BLaER1 (cell line): ENCODE measurements around the gene CARMIL3.

ENCODE experiments used
- H3K27ac ChIP-seq: shearing (Covaris generic); formaldehyde crosslinking; 2 replicates; pipeline ENCODE4 v1.8.1; 2022
- H3K27me3 ChIP-seq: shearing (Covaris generic); formaldehyde crosslinking; 2 replicates; pipeline ENCODE4 v1.8.1; 2022
- H3K36me3 ChIP-seq: shearing (Covaris generic); formaldehyde crosslinking; 2 replicates; pipeline ENCODE4 v1.8.1; 2022
- H3K4me1 ChIP-seq: shearing (Covaris generic); formaldehyde crosslinking; 2 replicates; pipeline ENCODE4 v1.8.1; 2022
- H3K4me2 ChIP-seq: shearing (Covaris generic); formaldehyde crosslinking; 2 replicates; pipeline ENCODE4 v1.8.1; 2022
- H3K4me3 ChIP-seq: shearing (Covaris generic); formaldehyde crosslinking; 2 replicates; pipeline ENCODE4 v1.8.1; 2022
- H3K9ac ChIP-seq: shearing (Covaris generic); formaldehyde crosslinking; 2 replicates; pipeline ENCODE4 v1.8.1; 2022
- H3K9me3 ChIP-seq: shearing (Covaris generic); formaldehyde crosslinking; 2 replicates; pipeline ENCODE4 v1.8.1; 2022
- H4K20me1 ChIP-seq: shearing (Covaris generic); formaldehyde crosslinking; 2 replicates; pipeline ENCODE4 v1.8.1; 2022
- Cebpa-rat ChIP-seq: shearing (Covaris generic); IDR thresholded peaks from 2 replicates; pipeline ENCODE4 v1.8.1; 2022

Gene CARMIL3

GRCh38 chr14:24064856-24065255, 13.0 kb downstream of the CARMIL3 start:
- Histone ChIP-seq H3K36me3 (no peaks in the 10 kb centered on the region), H3K4me1 (peaks cover 23% of the 10 kb centered on the region), H3K27me3 (no peaks in the 10 kb centered on the region), H3K27ac (no peak overlapping the region), H3K4me2 (no peak overlapping the region), H4K20me1 (no peaks in the 10 kb centered on the region), H3K4me3 (no peak overlapping the region), H3K9ac (no peak overlapping the region), H3K9me3 (no peaks in the 10 kb centered on the region)
- TF ChIP-seq Cebpa-rat: no peak

GRCh38 chr14:24065408-24065807, 13.6 kb downstream of the CARMIL3 start:
- no peak overlapping the region for H3K27ac ChIP-seq
- H3K4me1 ChIP-seq: peaks cover 23% of the 10 kb centered on the region
- no peak overlapping the region for H3K4me3 ChIP-seq
- no peak overlapping the region for H3K9ac ChIP-seq
- no peaks in the 10 kb centered on the region for H4K20me1 ChIP-seq
- no peaks in the 10 kb centered on the region for H3K9me3 ChIP-seq
- H3K4me2 ChIP-seq: no peak overlapping the region
- no peak for TF ChIP-seq Cebpa-rat
- H3K27me3 ChIP-seq: no peaks in the 10 kb centered on the region
- H3K36me3 ChIP-seq: no peaks in the 10 kb centered on the region

- no peak overlapping the region for H3K27ac ChIP-seq
- H3K4me2 ChIP-seq: no peak overlapping the region
- H3K27me3 ChIP-seq: no peaks in the 10 kb centered on the region
- H3K4me3 ChIP-seq: no peak overlapping the region
- H3K36me3 ChIP-seq: no peaks in the 10 kb centered on the region
- H3K4me1 ChIP-seq: peaks cover 23% of the 10 kb centered on the region
- H3K9ac ChIP-seq: no peak overlapping the region
- no peaks in the 10 kb centered on the region for H3K9me3 ChIP-seq
- H4K20me1 ChIP-seq: no peaks in the 10 kb centered on the region
- no peak for TF ChIP-seq Cebpa-rat
Observed at GRCh38 chr14:24066496-24067132, 14.8 kb downstream of the CARMIL3 start.

GRCh38 chr14:24067133-24068082, 15.6 kb downstream of the CARMIL3 start:
- Histone ChIP-seq H3K4me2 (no peak overlapping the region), H3K27me3 (no peaks in the 10 kb centered on the region), H3K36me3 (no peaks in the 10 kb centered on the region), H3K9me3 (no peaks in the 10 kb centered on the region), H3K4me3 (no peak overlapping the region), H3K4me1 (peaks cover 25% of the 10 kb centered on the region), H3K27ac (no peak overlapping the region), H3K9ac (no peak overlapping the region), H4K20me1 (no peaks in the 10 kb centered on the region)
- no peak for TF ChIP-seq Cebpa-rat

- no peaks in the 10 kb centered on the region for H3K36me3 ChIP-seq
- H3K4me2 ChIP-seq: peak overlapping the region; percentile 30; the same call in 1 of the 2 replicates
- no peaks in the 10 kb centered on the region for H3K9me3 ChIP-seq
- H3K9ac ChIP-seq: no peak overlapping the region
- no peaks in the 10 kb centered on the region for H3K27me3 ChIP-seq
- peaks cover 32% of the 10 kb centered on the region for H3K4me1 ChIP-seq
- no peak for TF ChIP-seq Cebpa-rat
- H4K20me1 ChIP-seq: no peaks in the 10 kb centered on the region
- H3K27ac ChIP-seq: 0 out of 2 replicates have a peak overlapping the region, but pooled peaks have one; percentile 4
- H3K4me3 ChIP-seq: no peak overlapping the region
Observed at GRCh38 chr14:24068711-24069410, 17.1 kb downstream of the CARMIL3 start.

- H3K4me1 ChIP-seq: peaks cover 32% of the 10 kb centered on the region
- H3K36me3 ChIP-seq: no peaks in the 10 kb centered on the region
- no peak overlapping the region; the same call in 1 of the 2 replicates for H3K4me2 ChIP-seq
- H3K4me3 ChIP-seq: no peak overlapping the region
- no peak overlapping the region for H3K9ac ChIP-seq
- no peaks in the 10 kb centered on the region for H3K27me3 ChIP-seq
- no peaks in the 10 kb centered on the region for H4K20me1 ChIP-seq
- TF ChIP-seq Cebpa-rat: no peak
- H3K9me3 ChIP-seq: no peaks in the 10 kb centered on the region
- no peak overlapping the region for H3K27ac ChIP-seq
Observed at GRCh38 chr14:24069411-24069735, 17.6 kb downstream of the CARMIL3 start.

- H3K27ac ChIP-seq: no peak overlapping the region
- H3K9me3 ChIP-seq: no peaks in the 10 kb centered on the region
- peaks cover 32% of the 10 kb centered on the region for H3K4me1 ChIP-seq
- no peak overlapping the region for H3K9ac ChIP-seq
- H3K4me3 ChIP-seq: no peak overlapping the region
- no peak overlapping the region for H3K4me2 ChIP-seq
- no peaks in the 10 kb centered on the region for H3K27me3 ChIP-seq
- no peaks in the 10 kb centered on the region for H4K20me1 ChIP-seq
- no peak for TF ChIP-seq Cebpa-rat
- H3K36me3 ChIP-seq: no peaks in the 10 kb centered on the region
Observed at GRCh38 chr14:24070285-24071143, 18.7 kb downstream of the CARMIL3 start.

- Histone ChIP-seq H3K27me3 (no peaks in the 10 kb centered on the region), H3K27ac (no peak within 1 kb of the TSS), H3K4me3 (no peak within 1 kb of the TSS), H3K4me2 (peak within 1 kb of the TSS; percentile 39), H4K20me1 (no peaks in the 10 kb centered on the region), H3K9me3 (no peaks in the 10 kb centered on the region), H3K4me1 (peaks cover 32% of the 10 kb centered on the region), H3K36me3 (no peaks in the 10 kb centered on the region), H3K9ac (no peak within 1 kb of the TSS)
- TF ChIP-seq Cebpa-rat: no peak
Observed at GRCh38 chr14:24071144-24071697, 19.4 kb downstream of the CARMIL3 start, which contains the start of gene CPNE6. TSS of gene CPNE6 (plus strand) at chr14:24071562. CDS start at chr14:24072937, 1,375 bp downstream.
